HepG2 (cell line): Measurements from ENCODE around the gene STOM. TPM values are rescaled to one million over a fixed set of nuclear protein-coding genes. Genes with fewer than 3 reads are reported as not detected.

ENCODE experiments used
- AGO2 ChIP-seq: fragments of 200-400 bp; formaldehyde crosslinking; optimal IDR thresholded peaks from 2 replicates; pipeline ENCODE3; 2017; ENCODE audit warnings: mild to moderate bottlenecking, low read depth, low read length, moderate library complexity
- FOXK2 ChIP-seq: fragments of 450-650 bp; IDR thresholded peaks from 2 replicates; pipeline ENCODE4 v1.6.1; 2016
- HNRNPL ChIP-seq: fragments of 200-400 bp; formaldehyde crosslinking; IDR thresholded peaks from 2 replicates; pipeline ENCODE4 v1.6.1; 2017; ENCODE audit warnings: mild to moderate bottlenecking, low read depth, low read length
- HNRNPUL1 ChIP-seq: fragments of 200-400 bp; formaldehyde crosslinking; IDR thresholded peaks from 2 replicates; pipeline ENCODE4 v1.6.1; 2017; ENCODE audit warnings: low read depth, mild to moderate bottlenecking, low read length, moderate library complexity
- HOXD1 ChIP-seq: sonication (generic); formaldehyde crosslinking; IDR thresholded peaks from 2 replicates; pipeline ENCODE4 v1.5.0; 2020; ENCODE audit warnings: missing genetic modification reagents
- ISX ChIP-seq: sonication (generic); formaldehyde crosslinking; conservative IDR thresholded peaks from 2 replicates; pipeline ENCODE4 v1.5.0; 2020; ENCODE audit warnings: missing genetic modification reagents
- KLF6 ChIP-seq: IDR thresholded peaks from 2 replicates; pipeline ENCODE4 v1.8.0; 2016; ENCODE audit warnings: missing biosample characterization, missing genetic modification reagents
- NCOA1 ChIP-seq: sonication (generic); formaldehyde crosslinking; IDR thresholded peaks from 2 replicates; pipeline ENCODE4 v1.9.0; 2021; ENCODE audit warnings: missing genetic modification reagents
- NCOA5 ChIP-seq: sonication (generic); formaldehyde crosslinking; IDR thresholded peaks from 2 replicates; pipeline ENCODE4 v1.4.0; 2020; ENCODE audit warnings: missing genetic modification reagents
- RARG ChIP-seq: sonication (generic); formaldehyde crosslinking; IDR thresholded peaks from 2 replicates; pipeline ENCODE4 v1.4.0; 2020; ENCODE audit warnings: low read depth, mild to moderate bottlenecking, missing genetic modification reagents
- RBM39 ChIP-seq: fragments of 200-400 bp; formaldehyde crosslinking; IDR thresholded peaks from one replicate; pipeline ENCODE4 v1.6.1; 2018; ENCODE audit warnings: antibody characterized with exemption, mild to moderate bottlenecking, low read depth, low read length; ENCODE audit not compliant: poor library complexity, severe bottlenecking
- ZNF234 ChIP-seq: sonication (generic); formaldehyde crosslinking; conservative IDR thresholded peaks from 2 replicates; pipeline ENCODE4 v1.5.1; 2020; ENCODE audit warnings: mild to moderate bottlenecking, missing genetic modification reagents
- ZNF256 ChIP-seq: sonication (generic); formaldehyde crosslinking; conservative IDR thresholded peaks from 2 replicates; pipeline ENCODE4 v1.4.0; 2020; ENCODE audit warnings: missing genetic modification reagents
- ZNF383 ChIP-seq: sonication (generic); formaldehyde crosslinking; IDR thresholded peaks from 2 replicates; pipeline ENCODE4 v1.4.0; 2020; ENCODE audit warnings: missing genetic modification reagents, mild to moderate bottlenecking, borderline replicate concordance
- ZNF724P ChIP-seq: sonication (generic); formaldehyde crosslinking; IDR thresholded peaks from 2 replicates; pipeline ENCODE4 v1.8.0; 2022; ENCODE audit warnings: missing genetic modification reagents, borderline replicate concordance
- ZNF777 ChIP-seq: sonication (generic); formaldehyde crosslinking; IDR thresholded peaks from 2 replicates; pipeline ENCODE4 v1.4.0; 2020; ENCODE audit warnings: missing genetic modification reagents
- polyA plus RNA-seq, 8 experiments: library from polyadenylated mRNA; depleted of rRNA in 3 of 8; stranded (reverse) in 7 of 8; unstranded in 1 of 8; fragments of >200 nt; fragmentation: Illumina TruSeq in 4 of 8; extraction: Trizol in 4 of 8; gene quantifications; 2 replicates each; pipeline versions ENCODE4 v1.2.1 to v1.2.3, GENCODE V29; 2011 to 2016; ENCODE audit warnings: low read depth in 4 of 8, missing spikeins in 1 of 8, mixed read lengths in 1 of 8; ENCODE audit not compliant: insufficient read depth in 1 of 8
- total RNA-seq, 5 experiments: library from RNA; depleted of rRNA; stranded (reverse); fragments of >200 nt; fragmentation: Illumina TruSeq; extraction: Trizol; gene quantifications; 2 replicates each; pipeline ENCODE4 v1.2.3, GENCODE V29; 2016; ENCODE audit warnings: low read depth in 1 of 5
- TF ChIP-seq, protein P1 (sequence below): sonication (generic); formaldehyde crosslinking; IDR thresholded peaks from 2 replicates; pipeline ENCODE4 v1.4.0; 2020; ENCODE audit warnings: missing genetic modification reagents, mild to moderate bottlenecking, borderline replicate concordance
- TF ChIP-seq, protein P2 (sequence below): sonication (generic); formaldehyde crosslinking; IDR thresholded peaks from 2 replicates; pipeline ENCODE4 v1.4.0; 2020; ENCODE audit warnings: mild to moderate bottlenecking, missing genetic modification reagents
- TF ChIP-seq, protein P3 (sequence below): sonication (generic); formaldehyde crosslinking; IDR thresholded peaks from 2 replicates; pipeline ENCODE4 v1.4.0; 2020; ENCODE audit warnings: mild to moderate bottlenecking, missing genetic modification reagents, borderline replicate concordance

The STOM gene
- total and polyA plus RNA-seq, 2 of the 13 experiments (the other 11 are each of a cell fraction or from before 2014, with no cell fraction given), result 43.6 to 165 TPM

DNA sequence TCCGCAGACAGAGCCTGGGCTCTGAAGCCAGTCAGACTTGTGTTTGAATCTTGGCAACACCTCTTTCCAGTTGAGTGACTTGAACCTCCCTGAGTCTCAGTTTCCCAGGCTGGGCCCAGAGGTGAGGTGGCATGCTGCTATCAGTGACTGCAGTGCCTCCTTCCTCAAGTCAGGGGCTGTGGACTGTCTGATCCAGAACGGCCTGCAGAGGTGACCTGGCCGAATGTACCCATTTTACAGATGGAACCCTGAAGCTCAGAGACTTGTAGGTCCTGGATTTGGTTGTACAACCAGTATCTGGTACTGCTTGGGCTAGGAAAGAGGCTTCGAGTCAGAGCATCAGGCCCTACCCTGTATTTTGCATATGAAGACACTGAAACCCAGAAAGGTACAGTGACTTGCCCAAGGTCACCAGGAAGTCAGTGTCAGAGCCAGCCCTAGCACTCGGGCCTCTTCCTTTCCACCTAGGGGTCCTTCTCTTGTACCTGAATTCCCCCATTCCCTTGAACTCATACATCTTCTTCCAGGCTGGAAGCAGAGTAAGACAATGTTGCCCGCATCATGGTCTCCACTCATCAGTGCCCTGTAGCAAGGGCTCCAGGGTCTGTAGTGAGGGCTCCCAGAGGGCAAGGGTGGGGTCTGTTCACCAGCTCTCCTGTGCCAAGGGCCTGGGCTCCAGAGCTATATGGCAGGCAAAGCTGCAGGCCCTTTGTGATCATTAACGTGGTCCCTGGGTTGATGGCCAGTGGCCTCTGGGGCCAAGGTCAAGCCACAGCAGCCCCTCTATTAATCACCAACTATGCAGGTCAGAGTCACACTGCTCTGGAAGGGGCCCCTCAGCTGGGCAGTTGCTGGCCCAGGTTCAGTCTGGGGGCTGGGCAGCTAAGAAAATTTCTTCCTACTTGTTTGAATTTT, 73.6 kb downstream of the STOM start (continued):
- TF ChIP-seq, protein P1, sequence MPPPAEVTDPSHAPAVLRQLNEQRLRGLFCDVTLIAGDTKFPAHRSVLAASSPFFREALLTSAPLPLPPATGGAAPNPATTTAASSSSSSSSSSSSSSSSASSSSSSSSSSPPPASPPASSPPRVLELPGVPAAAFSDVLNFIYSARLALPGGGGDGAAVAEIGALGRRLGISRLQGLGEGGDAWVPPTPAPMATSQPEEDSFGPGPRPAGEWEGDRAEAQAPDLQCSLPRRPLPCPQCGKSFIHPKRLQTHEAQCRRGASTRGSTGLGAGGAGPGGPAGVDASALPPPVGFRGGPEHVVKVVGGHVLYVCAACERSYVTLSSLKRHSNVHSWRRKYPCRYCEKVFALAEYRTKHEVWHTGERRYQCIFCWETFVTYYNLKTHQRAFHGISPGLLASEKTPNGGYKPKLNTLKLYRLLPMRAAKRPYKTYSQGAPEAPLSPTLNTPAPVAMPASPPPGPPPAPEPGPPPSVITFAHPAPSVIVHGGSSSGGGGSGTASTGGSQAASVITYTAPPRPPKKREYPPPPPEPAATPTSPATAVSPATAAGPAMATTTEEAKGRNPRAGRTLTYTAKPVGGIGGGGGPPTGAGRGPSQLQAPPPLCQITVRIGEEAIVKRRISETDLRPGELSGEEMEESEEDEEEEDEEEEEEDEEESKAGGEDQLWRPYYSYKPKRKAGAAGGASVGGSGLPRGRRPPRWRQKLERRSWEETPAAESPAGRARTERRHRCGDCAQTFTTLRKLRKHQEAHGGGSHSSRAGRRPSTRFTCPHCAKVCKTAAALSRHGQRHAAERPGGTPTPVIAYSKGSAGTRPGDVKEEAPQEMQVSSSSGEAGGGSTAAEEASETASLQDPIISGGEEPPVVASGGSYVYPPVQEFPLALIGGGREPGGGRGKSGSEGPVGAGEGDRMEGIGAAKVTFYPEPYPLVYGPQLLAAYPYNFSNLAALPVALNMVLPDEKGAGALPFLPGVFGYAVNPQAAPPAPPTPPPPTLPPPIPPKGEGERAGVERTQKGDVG (CRISPR knock-in tag), result no peak
- TF ChIP-seq ZNF777 (peak; percentile 13; the same call in 1 of the 2 replicates), NCOA5 (CRISPR knock-in tag) (no peak), KLF6 (CRISPR knock-in tag) (no peak; the same call in 1 of the 2 replicates), ZNF383 (CRISPR knock-in tag) (no peak), FOXK2 (no peak), HNRNPUL1 (no peak), RARG (CRISPR knock-in tag) (no peak), RBM39 (no peak), HOXD1 (CRISPR knock-in tag) (0 out of 2 replicates have a peak, but pooled peaks have one; percentile 43), ZNF724P (no peak), AGO2 (peak; percentile 28), ZNF234 (CRISPR knock-in tag) (no peak), HNRNPL (peak; percentile 94), NCOA1 (CRISPR knock-in tag) (peak; percentile 77; the same call in 1 of the 2 replicates), ISX (CRISPR knock-in tag) (no peak), ZNF256 (no peak)
- TF ChIP-seq, protein P2, sequence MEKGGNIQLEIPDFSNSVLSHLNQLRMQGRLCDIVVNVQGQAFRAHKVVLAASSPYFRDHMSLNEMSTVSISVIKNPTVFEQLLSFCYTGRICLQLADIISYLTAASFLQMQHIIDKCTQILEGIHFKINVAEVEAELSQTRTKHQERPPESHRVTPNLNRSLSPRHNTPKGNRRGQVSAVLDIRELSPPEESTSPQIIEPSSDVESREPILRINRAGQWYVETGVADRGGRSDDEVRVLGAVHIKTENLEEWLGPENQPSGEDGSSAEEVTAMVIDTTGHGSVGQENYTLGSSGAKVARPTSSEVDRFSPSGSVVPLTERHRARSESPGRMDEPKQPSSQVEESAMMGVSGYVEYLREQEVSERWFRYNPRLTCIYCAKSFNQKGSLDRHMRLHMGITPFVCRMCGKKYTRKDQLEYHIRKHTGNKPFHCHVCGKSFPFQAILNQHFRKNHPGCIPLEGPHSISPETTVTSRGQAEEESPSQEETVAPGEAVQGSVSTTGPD (CRISPR knock-in tag), result peak; percentile 72; the same call in 1 of the 2 replicates
- TF ChIP-seq, protein P3, sequence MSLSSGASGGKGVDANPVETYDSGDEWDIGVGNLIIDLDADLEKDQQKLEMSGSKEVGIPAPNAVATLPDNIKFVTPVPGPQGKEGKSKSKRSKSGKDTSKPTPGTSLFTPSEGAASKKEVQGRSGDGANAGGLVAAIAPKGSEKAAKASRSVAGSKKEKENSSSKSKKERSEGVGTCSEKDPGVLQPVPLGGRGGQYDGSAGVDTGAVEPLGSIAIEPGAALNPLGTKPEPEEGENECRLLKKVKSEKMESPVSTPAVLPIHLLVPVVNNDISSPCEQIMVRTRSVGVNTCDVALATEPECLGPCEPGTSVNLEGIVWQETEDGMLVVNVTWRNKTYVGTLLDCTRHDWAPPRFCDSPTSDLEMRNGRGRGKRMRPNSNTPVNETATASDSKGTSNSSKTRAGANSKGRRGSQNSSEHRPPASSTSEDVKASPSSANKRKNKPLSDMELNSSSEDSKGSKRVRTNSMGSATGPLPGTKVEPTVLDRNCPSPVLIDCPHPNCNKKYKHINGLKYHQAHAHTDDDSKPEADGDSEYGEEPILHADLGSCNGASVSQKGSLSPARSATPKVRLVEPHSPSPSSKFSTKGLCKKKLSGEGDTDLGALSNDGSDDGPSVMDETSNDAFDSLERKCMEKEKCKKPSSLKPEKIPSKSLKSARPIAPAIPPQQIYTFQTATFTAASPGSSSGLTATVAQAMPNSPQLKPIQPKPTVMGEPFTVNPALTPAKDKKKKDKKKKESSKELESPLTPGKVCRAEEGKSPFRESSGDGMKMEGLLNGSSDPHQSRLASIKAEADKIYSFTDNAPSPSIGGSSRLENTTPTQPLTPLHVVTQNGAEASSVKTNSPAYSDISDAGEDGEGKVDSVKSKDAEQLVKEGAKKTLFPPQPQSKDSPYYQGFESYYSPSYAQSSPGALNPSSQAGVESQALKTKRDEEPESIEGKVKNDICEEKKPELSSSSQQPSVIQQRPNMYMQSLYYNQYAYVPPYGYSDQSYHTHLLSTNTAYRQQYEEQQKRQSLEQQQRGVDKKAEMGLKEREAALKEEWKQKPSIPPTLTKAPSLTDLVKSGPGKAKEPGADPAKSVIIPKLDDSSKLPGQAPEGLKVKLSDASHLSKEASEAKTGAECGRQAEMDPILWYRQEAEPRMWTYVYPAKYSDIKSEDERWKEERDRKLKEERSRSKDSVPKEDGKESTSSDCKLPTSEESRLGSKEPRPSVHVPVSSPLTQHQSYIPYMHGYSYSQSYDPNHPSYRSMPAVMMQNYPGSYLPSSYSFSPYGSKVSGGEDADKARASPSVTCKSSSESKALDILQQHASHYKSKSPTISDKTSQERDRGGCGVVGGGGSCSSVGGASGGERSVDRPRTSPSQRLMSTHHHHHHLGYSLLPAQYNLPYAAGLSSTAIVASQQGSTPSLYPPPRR (CRISPR knock-in tag), result peak; percentile 92
